GM18526 (cell line): ENCODE measurements around the gene PLA2G1B.

Experiments used
- POLR2A ChIP-seq: IDR thresholded peaks from 3 replicates; pipeline ENCODE4 v1.6.1; 2011; ENCODE audit not compliant: insufficient read length; ENCODE audit errors: extremely low read depth

The PLA2G1B gene

DNA sequence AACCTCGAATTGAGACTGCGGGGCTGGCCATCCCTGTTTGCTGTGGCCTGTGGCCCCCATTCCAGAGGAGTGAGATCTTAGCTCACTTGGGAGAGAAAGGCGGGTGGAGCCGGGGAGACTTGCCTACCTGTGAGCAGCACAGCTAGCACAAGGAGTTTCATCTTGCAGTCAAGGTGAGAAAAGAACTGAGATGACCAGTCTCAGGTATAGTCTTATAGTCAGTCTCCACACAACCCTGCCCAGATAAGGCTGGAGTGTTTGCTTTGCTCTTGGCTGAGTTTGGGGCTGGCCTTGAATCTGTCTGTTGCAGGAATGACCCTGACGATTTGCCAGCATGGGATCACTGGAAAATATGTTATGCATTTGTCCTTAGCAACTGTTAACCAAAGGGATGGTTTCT, at the start of gene PLA2G1B:
Gene PLA2G1B, minus strand, starts transcription at position 187 of the 400 bp plus-strand sequence. Its CDS starts 26 bp downstream, at position 161.
- no peak for TF ChIP-seq POLR2A

DNA sequence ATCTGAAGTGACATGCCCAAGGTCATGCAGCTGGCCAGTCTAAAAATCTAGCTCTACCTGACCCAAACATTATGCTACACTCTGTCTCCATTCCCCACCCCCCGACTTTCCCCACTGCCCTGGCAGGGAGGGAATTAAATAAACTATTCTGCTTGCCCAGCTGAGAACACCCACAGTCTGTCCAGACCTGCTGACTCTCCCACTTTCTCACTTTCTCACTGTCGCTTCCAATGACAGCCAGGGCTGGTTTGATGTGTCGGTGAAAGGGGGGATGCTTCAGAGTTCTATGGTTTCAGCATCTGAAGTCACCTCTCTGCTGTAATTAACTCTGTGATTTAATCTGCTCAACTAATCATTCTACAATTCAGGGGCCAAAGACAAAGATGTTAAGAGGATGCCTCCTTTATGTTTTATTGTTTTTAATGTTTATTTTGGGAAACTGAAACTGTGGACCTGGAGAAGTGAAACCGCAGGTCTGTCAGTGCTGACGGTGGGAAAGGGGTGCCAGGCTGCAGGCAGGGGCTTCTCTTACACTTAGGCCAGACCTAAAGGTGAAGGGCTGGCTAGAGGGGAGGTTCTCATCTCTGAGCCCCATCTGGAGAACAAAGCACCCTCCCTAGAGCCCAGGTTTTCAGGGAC, 49.5 kb upstream of the PLA2G1B start:
- TF ChIP-seq POLR2A: no peak

DNA sequence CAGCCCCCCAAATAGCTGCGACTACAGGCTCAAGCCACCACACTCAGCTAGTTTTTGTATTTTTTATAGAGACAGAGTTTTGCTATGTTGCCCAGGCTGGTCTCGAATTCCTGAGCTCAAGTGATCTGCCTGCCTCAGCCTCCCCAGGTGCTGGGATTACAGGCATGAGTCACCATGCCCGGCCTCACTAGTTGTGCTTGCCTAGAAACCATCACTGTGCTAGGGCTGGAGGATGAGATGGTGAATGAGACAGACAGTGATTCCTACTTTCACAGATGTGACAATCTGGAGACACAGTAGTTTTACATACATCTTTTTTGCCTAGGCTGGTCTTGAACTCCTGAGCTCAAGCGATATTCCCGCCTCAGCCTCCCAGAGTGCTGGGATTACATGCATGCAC, 48.8 kb upstream of the PLA2G1B start:
- no peak for TF ChIP-seq POLR2A

DNA sequence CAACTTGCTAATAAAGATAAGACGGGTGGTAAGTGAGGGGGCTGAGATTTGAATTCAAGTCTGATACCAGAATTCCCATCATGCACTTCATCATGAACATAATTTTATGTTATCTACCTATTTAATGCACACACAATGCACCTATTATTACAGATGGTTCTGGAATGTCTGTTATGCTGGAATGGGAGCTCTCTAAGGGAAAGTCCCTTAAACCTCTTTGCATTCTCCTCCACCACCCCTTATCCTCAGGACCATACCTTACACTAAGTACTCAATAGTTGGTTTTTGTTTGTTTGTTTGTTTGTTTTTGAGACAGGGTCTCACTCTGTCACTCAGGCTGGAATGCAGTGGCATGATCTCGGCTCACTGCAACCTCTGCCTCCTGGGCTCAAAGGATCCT, 48.4 kb upstream of the PLA2G1B start:
- no peak for TF ChIP-seq POLR2A

GRCh38 chr12:120373683-120374082, 46.1 kb upstream of the PLA2G1B start:
- no peak for TF ChIP-seq POLR2A

GRCh38 chr12:120370343-120371243, 43.0 kb upstream of the PLA2G1B start:
- TF ChIP-seq POLR2A: no peak

GRCh38 chr12:120369603-120370342, 42.2 kb upstream of the PLA2G1B start:
- TF ChIP-seq POLR2A: no peak

DNA sequence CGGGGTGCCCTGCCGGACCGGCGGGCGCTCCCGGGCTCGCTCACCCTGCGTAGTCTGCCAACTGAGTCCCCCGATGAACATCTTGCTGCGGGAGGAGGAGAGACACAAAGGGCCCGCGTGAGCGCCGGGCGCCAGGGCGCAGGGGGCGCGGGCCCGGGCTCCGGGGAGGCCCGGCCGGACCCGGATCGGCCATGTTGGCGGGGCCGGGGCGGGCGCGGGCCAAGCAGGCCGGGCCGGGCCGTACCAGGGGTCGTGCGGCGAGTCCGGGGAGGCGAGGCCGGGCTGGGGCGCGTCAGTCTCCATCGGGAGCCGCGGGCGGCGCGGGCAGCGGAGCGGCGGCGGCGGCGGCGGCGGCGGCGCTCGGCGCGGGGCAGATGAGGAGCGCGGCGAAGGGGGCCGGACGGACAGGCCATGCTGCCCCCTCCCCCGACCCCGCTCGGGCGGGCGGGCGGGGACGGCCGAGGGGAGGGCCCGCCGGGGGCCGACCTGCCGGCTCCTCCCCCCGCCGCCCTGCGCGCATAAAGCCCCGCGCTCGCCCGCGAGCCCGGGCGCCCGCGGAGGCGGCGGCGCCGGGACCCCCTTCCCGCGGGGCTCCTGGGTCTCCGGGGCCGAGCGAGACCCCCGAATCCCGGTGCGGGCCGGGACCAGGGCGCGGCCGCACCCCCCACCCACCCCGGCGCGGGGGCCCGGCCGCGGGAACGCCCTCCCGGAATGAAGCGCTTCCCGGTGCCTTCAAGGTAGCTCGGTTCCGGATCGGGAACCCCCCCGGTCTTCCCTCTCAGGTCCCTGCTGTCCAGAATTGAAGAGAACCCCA, 41.4 kb upstream of the PLA2G1B start, which contains the start of gene MSI1:
Gene MSI1, minus strand, starts transcription at position 376 of the 814 bp plus-strand sequence. Its CDS starts 73 bp downstream, at position 303.
- no peak for TF ChIP-seq POLR2A

DNA sequence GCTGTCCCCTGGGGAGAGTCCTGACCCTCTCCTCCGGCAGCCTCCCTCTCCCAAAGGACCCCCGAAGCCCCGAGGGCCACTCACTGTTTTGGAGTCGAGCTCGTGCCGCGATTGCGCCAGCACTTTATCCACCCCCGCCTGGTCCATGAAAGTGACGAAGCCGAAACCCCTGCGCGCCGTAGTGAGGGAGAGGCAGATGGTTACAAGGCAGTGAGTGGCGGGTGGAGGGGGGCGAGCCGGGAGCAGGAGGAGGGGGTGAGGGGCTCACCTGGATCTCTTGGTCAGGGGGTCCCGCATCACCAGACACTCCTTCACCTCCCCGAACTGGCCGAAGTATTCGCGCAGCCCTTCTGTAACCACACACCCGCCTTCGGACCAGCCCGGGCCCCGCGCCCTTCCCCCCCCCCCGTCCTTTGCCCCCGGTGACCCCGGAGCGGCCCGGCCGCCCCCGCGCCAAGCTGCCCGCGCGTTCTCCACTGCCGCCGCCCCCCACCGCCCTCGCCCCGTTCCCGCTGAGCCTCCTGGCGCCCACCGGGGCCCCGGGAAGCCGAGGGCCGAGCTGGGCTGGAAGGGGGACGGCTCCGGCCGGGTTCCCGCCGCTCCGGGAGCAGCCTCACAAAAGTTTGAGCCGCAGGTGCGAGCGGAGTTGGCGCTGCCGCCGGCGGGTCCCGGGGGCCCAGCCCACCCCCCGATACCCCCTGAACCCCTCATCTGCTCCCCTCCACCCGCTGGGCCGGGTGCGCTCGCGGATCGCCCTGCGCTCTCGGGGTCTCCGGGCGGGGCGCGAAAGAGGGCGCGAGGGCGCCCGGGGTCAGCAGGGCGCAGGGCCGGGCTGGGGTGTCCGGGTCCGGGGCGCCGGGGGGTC, 40.6 kb upstream of the PLA2G1B start:
- no peak for TF ChIP-seq POLR2A

- no peak for TF ChIP-seq POLR2A
These were observed 39.8 kb upstream of the PLA2G1B start for GRCh38 chr12:120367233-120367923.

DNA sequence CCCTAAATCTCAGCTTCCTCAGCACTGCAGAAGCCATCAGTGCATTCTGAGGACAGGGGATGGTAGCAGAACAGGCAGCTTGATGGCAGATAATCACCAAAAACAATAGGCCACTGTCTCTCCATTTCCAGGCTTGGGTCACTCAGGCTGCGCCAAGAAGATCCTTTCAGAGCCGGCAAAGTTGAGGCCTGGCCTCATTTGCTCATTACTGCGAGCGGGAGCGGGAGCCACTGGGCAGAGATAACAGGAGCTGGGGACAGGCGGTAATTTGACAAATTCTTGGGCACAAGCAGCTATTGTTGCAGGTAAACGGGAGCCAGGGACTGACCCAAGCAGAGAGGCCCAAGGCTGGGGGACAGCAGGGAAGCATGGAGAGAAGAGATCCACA, 39.3 kb upstream of the PLA2G1B start:
- no peak for TF ChIP-seq POLR2A

DNA sequence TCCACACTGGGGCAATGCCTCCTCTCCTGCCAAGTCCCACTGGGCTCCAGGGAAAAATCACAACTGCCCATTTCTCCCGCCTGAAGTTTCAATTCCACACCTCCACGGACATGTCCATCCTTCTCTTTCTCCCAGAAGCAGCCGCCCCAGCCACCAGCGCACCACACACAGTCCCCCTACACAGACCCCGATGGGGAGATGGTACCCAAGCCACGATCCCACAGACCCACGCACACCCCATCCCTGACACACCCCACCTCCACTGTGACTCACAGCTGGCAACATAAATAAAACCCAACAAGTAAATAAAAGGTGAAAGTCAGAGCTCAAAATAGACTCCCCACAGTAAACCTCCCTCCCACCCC, 38.7 kb upstream of the PLA2G1B start:
- no peak for TF ChIP-seq POLR2A

DNA sequence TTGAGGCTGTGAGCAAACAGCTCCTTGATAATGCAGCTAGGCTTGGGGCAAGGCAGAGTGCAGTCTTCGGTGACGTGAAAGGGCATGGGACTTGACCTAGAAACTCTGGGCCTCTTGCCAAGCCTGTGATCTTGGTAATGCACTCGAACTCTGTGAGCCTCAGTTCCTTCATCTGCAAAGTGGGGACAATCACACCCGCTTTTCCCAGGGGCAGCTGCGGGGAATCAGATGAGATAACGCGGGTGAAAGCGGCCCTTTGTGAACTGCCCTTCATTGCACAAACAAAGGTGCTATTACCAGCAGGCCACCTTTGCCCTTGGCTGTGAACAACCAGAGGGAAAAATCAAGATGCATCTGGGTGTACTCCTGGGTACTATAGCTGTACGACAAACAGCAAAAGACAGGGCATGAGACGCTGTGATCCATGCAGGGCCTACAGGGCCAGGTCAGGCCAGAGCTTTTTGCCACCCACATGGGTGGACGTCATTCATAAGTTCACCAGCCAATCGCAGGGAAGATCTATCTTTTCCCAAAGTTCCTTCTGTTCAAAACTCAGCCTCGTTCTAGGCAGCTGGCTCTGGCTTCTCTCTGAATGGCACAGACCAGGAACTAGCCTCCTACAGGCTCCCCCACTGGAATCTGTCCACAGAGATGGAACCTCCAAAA, 38.2 kb upstream of the PLA2G1B start:
- TF ChIP-seq POLR2A: no peak
